T-helper 22 cell (primary cell): ENCODE results near the gene SMARCAD1.
A peak's percentile ranks its signal among the peaks of the same experiment; 100 is the strongest.

ENCODE experiments used
- DNase-seq: peaks from one replicate; pipeline ENCODE4 v3.0.0-alpha.2; 2020; ENCODE audit warnings: low read depth

The SMARCAD1 gene, protein sequence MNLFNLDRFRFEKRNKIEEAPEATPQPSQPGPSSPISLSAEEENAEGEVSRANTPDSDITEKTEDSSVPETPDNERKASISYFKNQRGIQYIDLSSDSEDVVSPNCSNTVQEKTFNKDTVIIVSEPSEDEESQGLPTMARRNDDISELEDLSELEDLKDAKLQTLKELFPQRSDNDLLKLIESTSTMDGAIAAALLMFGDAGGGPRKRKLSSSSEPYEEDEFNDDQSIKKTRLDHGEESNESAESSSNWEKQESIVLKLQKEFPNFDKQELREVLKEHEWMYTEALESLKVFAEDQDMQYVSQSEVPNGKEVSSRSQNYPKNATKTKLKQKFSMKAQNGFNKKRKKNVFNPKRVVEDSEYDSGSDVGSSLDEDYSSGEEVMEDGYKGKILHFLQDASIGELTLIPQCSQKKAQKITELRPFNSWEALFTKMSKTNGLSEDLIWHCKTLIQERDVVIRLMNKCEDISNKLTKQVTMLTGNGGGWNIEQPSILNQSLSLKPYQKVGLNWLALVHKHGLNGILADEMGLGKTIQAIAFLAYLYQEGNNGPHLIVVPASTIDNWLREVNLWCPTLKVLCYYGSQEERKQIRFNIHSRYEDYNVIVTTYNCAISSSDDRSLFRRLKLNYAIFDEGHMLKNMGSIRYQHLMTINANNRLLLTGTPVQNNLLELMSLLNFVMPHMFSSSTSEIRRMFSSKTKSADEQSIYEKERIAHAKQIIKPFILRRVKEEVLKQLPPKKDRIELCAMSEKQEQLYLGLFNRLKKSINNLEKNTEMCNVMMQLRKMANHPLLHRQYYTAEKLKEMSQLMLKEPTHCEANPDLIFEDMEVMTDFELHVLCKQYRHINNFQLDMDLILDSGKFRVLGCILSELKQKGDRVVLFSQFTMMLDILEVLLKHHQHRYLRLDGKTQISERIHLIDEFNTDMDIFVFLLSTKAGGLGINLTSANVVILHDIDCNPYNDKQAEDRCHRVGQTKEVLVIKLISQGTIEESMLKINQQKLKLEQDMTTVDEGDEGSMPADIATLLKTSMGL

DNA sequence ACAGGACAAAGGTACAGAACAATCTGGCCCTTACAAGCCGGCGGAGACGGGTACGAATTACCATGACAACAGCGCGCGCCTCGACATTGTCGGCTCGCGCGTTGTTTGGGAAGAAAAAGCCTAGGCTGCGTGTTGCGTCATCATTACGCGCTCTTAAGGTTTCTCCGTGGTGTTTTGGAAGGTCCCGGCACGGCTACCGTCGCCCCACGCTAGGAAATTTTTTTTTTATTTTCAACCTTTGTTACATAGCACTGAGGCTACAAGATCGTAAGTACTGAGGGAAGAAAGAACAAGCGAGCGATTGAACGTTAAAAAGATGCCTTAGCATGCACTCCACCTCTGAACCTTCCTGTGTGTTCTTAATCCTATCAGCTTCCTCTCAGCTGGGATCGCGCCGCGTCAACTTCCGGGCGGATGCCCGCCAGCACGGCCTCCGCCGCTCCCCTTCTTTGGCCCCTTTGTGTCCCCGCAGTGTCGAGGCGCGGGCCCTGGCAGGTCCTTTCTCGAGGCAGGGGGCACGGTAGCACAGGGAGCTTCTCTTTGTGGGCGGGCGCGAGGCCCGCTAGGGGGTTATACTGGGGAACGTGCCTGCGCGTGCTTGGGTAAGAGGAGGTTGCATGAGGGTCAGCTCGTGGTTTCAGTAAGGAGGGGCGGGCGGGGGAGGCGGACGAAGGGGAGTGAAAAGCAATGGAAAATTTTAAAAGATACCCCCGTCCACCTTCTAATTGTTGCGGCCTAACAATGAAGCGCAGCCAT is at the start of gene SMARCAD1:
Gene SMARCAD1 (plus strand): TSS at position 397 of the 756 bp plus-strand sequence. CDS start 530 bp downstream, outside the sequence.
- peak; percentile 71 for DNase-seq

DNA sequence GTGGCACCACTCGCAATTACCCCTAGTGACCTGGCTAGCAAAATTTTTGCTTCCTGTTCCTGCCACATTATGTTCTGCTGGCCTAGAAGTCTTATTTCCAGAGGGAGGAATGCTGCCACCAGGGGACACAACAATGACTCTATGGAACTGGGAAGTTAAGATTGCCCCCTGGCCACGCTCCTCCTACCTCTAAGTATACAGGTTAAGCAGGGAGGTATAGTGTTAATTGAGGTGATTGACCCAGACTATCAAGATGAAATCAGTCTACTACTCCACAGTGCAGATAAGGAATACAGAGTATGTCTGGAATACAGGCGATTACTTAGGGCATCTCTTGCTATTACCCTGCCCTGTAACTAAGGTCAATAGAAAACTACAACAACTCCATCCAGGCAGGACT is 48.8 kb upstream of the SMARCAD1 start:
- no peak for DNase-seq

DNA sequence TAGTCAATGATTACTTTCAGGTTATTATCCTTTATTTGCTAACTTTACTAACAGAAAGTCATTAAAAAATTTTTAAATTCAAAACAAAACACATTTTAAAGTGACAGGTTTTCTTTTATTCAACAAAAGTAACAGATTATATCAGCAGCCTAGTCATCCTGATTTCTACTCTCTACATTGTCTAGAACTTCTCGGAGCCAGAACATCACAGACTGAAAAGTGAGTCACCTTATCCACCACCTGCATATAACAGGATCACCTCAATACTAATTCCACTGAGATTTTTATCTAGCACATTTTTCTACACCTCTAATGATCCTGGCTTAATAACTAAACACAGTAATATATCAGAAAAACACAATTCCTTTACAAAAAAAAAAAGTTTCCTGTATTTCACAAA is 47.9 kb upstream of the SMARCAD1 start:
- no peak for DNase-seq

DNA sequence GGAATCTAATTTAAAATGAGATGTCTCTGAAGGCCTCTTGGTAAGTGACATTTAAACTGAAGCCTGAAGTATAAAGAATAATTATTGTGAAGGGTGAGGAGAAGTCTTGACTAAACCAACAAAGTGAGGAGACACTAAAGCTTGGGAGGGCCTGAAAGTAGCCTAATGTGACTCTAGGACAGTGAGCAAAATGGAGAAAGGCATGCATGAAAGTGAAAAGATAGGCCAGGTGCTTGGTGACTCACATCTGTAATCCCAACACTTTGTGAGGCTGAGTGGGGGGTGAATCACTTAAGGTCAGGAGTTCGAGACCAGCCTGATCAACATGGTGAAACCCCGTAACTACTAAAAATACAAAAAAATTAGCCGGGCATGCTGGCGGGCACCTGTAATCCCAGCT is 46.9 kb upstream of the SMARCAD1 start:
- DNase-seq, result no peak

DNA sequence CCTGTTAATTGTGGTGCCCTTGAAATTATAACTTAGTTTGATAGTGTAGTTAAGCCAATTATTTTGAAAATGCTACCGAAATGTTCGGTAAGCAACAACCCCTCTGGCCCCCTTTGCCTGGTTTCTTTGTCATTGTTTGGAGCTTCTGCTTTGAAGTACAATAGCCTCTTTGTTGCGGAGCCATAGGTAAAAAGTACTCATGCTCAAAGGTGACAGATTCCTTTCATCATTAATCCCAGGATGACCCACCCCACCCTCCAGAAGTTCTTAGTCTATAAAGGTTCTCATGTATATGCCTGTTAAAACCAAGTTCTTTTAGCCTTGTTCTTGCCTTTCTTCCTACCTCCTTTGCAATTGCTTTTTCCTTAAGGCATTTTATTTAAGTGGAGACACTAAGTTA is 42.4 kb upstream of the SMARCAD1 start:
- DNase-seq, result no peak

DNA sequence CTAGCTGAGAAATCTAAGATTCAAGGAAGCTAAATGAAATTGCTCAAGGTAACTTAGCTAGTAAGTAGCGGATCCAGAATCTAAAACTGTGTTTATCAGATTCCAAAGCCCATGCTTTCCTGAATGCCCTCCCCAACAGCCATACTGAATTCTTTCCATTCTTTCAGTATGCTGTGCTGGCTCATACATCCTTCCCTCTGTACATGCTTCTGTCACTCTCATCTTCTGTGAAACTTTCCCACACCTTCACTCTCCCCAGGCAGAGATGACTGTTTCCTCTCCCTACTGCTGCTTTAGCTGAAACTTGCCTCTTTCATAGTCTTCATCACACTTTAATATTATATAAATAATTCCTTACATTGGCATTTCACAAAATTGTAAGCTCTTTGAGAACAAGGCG is 39.3 kb upstream of the SMARCAD1 start:
- DNase-seq, result no peak

DNA sequence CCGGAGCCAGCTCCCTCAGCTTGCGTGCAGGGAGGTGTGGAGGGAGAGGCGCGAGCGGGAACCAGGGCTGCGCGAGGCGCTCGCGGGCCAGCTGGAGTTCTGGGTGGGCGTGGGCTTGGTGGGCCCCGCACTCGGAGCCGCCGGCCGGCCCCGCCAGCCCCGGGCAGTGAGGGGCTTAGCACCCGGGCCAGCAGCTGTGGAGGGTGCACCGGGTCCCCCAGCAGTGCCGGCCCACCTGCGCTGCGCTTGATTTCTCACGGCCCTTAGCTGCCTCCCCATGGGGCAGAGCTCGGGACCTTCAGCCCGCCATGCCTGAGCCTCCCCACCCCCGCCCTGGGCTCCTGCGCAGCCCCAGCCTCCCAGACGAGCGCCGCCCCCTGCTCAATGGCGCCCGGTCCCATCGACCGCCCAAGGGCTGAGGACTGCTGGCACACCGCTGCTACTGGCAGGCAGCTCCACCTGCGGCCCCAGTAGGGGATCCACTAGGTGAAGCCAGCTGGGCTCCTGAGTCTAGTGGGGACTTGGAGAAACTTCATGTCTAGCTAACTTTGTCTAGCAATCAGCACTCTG is 37.8 kb upstream of the SMARCAD1 start:
- DNase-seq, result no peak

DNA sequence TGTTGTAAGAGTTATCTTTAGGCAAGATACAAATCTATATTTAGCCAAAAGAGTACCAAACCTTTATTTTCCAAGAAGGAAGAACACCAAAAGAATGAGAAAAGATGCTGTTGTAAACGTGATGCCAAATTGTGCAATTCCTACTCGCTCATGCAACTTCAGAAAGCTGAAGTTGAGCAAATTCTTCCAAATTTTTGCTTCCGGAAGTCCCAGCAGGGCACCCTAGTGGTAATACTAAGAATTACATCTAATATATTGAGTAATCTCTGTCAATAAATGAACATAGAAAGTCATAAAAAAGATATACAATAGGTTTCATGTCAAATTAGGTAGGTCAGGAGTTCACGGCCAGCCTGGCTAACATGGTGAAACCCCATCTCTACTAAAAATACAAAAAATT is 36.0 kb upstream of the SMARCAD1 start:
- DNase-seq, result no peak

DNA sequence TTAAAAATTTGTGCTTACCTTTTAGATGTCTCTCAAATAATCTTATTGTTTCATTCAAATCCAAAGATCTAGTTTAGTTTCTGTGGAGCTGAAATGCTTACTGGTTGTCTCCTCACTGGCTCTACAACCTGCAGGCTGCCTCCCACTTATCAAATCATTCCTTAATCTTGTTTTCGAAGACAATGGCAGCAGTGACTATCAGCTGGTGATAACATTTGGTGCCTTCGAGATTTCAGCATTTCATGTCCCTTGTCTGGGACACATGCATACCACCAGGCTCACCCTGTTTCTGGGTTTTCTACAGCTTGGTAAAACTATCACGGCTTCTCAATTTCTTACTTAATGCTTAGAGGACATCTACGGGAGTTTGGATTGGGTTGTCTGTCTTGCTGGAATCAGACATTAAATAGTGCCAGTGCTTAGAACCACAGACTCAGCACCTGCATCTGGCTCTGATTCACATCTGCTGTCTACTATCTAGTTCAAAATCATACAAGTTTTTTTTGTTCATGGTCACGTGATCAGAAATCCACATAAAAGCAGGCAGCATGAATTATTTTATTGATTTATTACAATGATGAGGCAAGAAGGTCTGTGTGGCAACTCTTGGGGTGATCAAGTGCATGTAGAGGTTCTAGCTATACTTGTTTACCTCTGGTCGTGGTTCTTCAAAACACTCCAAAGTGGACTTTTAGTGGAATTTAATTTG is 32.0 kb upstream of the SMARCAD1 start:
- no peak for DNase-seq

DNA sequence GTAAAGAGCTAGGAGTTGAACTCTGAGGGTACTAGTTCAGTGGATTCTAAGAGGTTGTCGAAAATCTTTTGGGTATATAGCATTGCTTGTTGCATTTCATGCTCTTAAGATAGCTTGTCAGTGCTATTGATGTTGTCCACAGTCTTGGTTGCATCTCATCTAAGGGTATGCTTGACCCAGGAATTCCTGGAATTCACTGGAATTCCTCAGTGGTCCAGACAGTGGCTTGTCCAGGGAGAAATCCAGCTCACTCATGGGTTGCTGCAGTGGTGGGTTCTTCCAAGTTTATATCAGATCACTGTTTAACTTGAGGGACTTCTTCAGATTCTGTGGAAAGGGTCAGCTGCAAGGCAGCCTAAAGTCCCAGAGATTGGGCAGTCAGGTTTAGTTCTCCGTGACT is 29.8 kb upstream of the SMARCAD1 start:
- DNase-seq, result no peak

DNA sequence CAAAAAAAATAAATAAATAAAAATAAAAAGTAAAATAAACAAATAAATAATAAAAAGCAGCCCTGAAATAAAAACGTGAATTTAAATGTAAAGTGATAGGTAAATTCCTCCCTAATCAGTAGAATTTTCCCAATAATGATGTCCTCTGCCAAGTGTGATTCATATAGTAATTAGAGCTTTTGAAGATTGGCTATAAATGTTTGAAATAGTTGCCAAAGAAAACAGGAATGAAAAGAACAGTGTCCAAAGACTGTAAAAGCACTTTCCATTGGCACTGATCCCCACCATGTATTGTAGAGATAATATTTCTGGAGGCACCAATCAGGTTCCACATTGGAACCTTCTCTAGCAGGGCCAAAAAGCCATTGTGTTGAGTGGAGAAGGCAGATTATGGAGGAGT is 25.9 kb upstream of the SMARCAD1 start:
- DNase-seq, result no peak

DNA sequence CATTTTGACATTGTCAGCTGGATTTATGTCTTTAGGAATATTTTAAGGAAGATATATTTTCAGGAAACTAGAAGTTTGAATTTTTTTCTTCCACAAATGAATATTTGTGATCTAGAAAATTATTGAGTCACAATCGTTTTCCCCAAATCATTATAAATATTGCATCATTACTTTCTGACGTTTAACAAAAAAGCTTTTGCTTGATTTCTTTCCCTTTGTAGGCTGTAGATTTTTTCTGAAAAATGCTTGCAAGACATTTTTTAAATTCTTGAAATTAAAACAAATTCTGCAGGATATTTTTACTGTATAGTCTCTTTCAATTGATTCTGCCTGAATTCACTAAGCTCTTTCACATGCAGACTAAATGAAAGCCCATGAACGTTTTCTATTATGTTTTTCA is 4.9 kb upstream of the SMARCAD1 start:
- DNase-seq, result no peak

DNA sequence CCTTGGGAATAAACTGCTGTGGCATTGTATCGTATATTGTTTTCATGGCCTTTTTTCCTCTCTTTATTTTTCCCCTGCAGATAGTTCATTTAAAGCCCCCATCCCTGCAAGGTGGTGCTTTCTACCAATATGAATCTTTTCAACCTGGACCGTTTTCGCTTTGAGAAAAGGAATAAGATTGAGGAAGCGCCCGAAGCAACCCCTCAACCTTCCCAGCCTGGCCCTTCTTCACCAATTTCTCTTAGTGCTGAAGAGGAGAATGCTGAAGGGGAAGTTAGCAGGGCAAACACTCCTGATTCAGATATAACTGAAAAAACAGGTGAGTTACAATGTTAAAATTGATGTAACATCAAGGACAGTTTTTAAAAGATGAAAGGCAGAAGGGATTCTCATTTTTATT is 601 bp downstream of the SMARCAD1 start:
- no peak for DNase-seq

DNA sequence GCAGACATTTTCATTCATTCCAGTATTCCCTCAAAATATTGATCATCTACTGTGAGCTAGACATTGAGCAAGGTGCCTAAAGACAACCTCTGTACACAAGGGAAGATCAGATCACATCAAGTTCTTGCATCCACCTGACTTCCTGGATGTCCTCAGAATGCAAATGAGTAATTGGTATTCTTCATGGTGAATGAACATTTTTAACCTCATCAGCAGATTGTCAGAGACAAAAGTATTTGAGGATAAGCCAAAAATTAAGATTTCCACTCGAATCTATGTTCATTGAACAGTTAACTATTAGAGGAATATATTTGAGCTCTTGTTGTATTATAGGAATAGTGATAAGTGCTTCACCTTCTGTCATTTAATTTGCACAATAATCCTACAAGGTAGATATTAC is 1.3 kb downstream of the SMARCAD1 start:
- no peak for DNase-seq

DNA sequence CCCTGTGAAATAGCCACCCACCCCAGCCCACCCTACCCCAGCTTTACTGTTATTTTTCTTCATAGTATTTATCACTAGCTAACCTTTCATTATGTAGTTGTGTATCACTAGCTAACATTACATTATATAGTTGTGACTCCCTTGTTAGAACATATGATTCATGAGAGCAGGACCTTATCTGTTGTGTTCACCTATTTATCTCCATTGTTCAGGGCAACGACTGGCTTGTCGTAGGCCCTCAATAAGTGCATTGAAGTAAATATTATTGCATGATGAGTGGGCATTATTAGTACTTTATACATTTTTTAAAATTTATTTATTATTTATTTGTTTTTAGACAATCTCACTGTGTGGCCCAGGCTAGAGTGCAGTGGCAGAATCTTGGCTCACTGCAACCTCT is 4.2 kb downstream of the SMARCAD1 start:
- no peak for DNase-seq

DNA sequence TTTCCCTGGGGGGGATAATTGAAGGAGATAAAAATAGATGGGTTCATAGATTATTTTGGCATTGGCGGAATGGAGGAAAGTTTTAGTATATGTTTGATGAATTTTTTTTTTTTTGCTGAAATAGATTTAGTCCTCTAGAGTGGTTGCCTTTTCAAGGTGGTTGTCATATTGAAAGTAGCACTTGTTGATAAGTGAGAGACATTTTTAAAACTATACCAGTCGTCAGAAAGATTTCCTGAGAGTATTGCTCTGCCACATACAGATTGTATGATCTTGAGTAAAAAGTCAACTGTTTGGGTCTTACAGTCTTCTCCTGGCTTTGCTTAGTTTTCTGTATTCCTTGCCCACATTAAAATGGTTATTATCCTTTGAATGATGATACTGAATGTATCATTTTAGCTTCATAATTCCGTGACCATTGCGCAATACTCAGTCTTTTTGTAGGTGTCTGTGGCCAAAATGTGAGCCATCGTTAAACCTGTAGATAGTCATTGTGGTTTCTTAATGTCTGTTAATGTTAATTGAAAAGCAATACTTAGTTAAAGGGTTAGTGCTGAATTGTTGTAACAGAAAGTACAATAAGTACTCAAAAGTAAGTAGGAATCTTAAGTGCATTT is 7.1 kb downstream of the SMARCAD1 start:
- DNase-seq, result no peak

DNA sequence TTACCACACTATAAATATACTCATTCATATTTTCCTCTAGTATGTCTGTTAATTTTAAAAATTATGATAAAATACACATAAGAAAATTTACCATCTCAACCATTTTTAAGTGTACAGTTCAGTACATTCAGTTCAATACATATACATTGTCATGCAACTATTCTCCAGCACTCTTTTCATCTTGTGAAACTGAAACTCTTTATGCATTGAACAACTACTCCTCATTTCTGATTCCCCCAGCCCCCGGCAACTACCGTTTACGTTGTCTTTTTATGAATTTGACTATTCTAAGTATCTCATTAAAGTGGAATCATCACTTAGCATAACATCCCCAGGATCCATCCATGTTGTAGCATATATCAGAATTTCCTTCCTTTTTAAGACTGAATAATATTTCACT is 8.7 kb downstream of the SMARCAD1 start:
- no peak for DNase-seq

DNA sequence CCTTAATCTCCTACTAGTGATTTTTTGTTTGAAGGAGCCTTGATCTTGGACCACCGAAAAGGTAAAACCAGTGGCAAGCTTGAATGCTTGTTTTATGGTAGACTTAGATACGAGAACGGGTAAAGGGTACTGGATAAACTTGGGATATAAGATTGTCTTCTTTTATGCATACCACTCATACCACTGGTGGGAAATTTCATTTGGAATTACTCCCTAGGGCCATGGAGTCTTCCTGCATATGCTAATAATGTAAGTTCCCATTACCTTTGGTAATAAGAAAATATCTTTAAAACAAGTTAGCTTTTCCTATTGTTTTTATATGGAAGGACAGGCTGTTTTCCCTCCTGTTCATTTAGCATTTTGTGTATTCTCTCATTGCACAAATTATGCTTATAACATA is 11.7 kb downstream of the SMARCAD1 start:
- DNase-seq, result no peak

DNA sequence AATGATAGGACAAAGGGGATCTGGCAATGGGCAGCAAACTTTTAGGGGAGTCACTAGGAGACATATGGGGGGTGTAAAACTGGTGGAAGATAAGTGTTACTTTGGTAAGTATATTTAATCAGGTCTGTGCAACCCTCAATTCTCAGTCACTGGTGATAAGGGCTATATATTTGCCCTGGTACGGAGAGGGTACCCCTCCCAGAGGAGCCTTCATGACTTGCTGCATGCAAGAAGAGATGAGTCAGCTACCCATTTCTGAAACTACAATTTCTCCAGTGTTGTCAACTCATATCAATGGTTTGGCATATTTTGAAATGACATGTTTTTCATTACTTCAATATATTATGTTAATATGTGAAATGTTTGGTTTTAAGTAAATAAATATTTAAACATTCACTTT is 14.3 kb downstream of the SMARCAD1 start:
- DNase-seq, result no peak

DNA sequence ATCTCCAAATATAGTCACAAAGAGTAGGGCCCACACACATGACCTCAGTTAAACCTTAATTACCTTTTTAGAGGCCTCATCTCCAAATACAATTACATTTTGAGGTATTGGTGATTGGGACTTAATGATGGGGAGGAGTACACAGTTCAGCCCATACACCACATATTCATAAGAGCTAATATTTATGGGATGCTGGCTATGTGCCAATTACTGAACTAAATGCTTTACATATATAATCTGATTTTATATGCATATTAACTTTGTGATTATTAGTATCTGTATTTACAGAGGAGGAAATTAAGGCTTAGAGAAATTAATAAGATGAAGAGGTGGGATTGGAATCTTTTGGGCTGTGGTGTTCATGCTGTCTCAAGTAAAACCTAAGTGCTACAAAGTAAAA is 17.8 kb downstream of the SMARCAD1 start:
- DNase-seq, result no peak

DNA sequence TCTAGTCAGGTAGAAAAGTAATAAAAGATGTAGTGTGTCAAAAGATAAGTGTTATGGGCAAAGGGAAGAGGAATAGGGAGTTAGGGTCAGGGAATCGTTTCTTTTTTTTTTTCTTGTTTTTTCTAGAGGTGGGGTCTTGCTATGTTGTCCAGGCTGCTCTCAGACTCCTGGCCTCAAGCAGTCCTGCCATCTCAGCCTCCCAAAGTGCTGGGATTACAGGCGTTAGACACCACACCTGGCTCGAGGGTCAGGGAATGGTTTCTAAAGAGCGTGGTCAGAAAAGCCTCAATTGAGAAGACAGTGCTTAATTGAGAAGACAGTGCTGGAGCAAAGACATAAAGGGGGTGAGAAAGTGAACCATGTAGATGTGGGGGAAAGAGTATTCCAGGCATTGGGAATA is 19.1 kb downstream of the SMARCAD1 start:
- DNase-seq, result no peak
